Naive thymus-derived CD8-positive, alpha-beta T cell (primary cell): ENCODE measurements around the gene CD24. TPM values are rescaled to one million over a fixed set of nuclear protein-coding genes. Genes with fewer than 3 reads are reported as not detected.

Experiments used
- ATAC-seq, 2 donors: fragments of 150-1000 bp; cut with Tn5 transposase in 1 of 2; sonication (Bioruptor Pico), chemical (Tn5 transposase) in 1 of 2; 1 replicate in 1 of 2; 2 replicates in 1 of 2; pipeline ENCODE4 v1.10.0; 2021; ENCODE audit warnings: mild to moderate bottlenecking in 2 of 2, moderate library complexity in 2 of 2
- POLR2A ChIA-PET: fragments of 350-600 bp; sonication (Branson Sonifier 250); formaldehyde crosslinking; loops from one replicate; lab custom pipeline; 2021; ENCODE audit warnings: antibody characterized with exemption; lab: Charles Lee
- DNase-seq, 10 donors: peaks; one replicate each; pipeline versions ENCODE4 v3.0.0 to v3.0.0-alpha.2; 2020 to 2022
- H3K27ac Mint-ChIP-seq, 10 donors: one replicate each; pipeline ENCODE4 v1.8.0; 2020 to 2022; ENCODE audit warnings: mild to moderate bottlenecking in 10 of 10, mixed read lengths in 10 of 10, moderate library complexity in 4 of 10, inconsistent platforms in 1 of 10
- H3K27me3 Mint-ChIP-seq, 5 donors: one replicate each; pipeline ENCODE4 v1.8.0; 2021 to 2022; ENCODE audit warnings: mixed read lengths in 5 of 5
- H3K36me3 Mint-ChIP-seq, 3 donors: one replicate each; pipeline ENCODE4 v1.8.0; 2020 to 2022; ENCODE audit warnings: mixed read lengths in 3 of 3, mild to moderate bottlenecking in 2 of 3, inconsistent platforms in 1 of 3
- H3K4me1 Mint-ChIP-seq, 4 donors: one replicate each; pipeline ENCODE4 v1.8.0; 2021 to 2022; ENCODE audit warnings: mixed read lengths in 4 of 4
- H3K4me3 Mint-ChIP-seq, 10 donors: one replicate each; pipeline ENCODE4 v1.8.0; 2020 to 2022; ENCODE audit warnings: mild to moderate bottlenecking in 10 of 10, mixed read lengths in 10 of 10, moderate library complexity in 6 of 10, inconsistent platforms in 1 of 10
- H3K9me3 Mint-ChIP-seq, 9 donors: one replicate each; pipeline ENCODE4 v1.8.0; 2020 to 2022; ENCODE audit warnings: mixed read lengths in 9 of 9, mild to moderate bottlenecking in 3 of 9, inconsistent platforms in 1 of 9, moderate library complexity in 1 of 9
- polyA plus RNA-seq, 3 donors: library from polyadenylated mRNA; unstranded; fragments of 300-500 nt; fragmentation: Illumina TruSeq; gene quantifications; one replicate each; pipeline ENCODE4 v1.2.3, GENCODE V29; 2021
- total RNA-seq, 8 experiments: library from RNA in 2 of 8; stranded (reverse) in 2 of 8; gene quantifications; one replicate each; pipeline ENCODE4 v1.2.3 and lab custom pipeline; 2021 to 2026

Gene CD24
- total and polyA plus RNA-seq, 5 experiments from 2014 or later, result 0.70 to 4.4 (median 3.4) TPM; not detected in 2

- Mint-ChIP-seq H3K27me3 (peaks cover 14 to 64% (median 30%) of the 10 kb centered on the region in 5 donors), H3K4me3 (no peak overlapping the region), H3K9me3 (no peaks in the 10 kb centered on the region), H3K4me1 (no peaks in the 10 kb centered on the region), H3K27ac (no peak overlapping the region), H3K36me3 (no peaks in the 10 kb centered on the region)
- no peak for DNase-seq
- POLR2A ChIA-PET, result no interaction called here
- no peak for ATAC-seq
Observed at GRCh38 chr6:106922626-106923025, 51.9 kb downstream of the CD24 start.

Other genes starting within 250 kb of the CD24 start
- gene MTRES1, start 53.5 kb upstream of the CD24 start, total RNA-seq, result 10 to 100 TPM; 21.4 to 22.1 TPM
- gene MTRES1, start 53.5 kb upstream of the CD24 start, polyA plus RNA-seq, result 10 to 100 TPM in 2 of 3 donors, 1 to 10 TPM in 1; 7.4 to 18.8 (median 17.0) TPM
- 1 to 10 TPM; 1.9 to 2.0 TPM for gene BEND3, start 140.8 kb upstream of the CD24 start, total RNA-seq
- gene BEND3, start 140.8 kb upstream of the CD24 start, polyA plus RNA-seq, result under 1 TPM; 0.25 to 0.71 (median 0.59) TPM